Stimulated activated CD8-positive, alpha-beta memory T cell treated with anti-CD3 and anti-CD28 coated beads, Interleukin-4, amount 100 ng/mL, for 1 hour (primary cell): ENCODE data around the gene MORC1.
"Not testable (repeated sequence)": the region's sequence is repeated elsewhere in the genome, so short reads cannot be mapped to it uniquely, and the experiment has no call there.

Experiments used
- DNase-seq, 2 donors: peaks; one replicate each; pipeline ENCODE4 v3.0.0-alpha.2; 2020; ENCODE audit warnings: low read depth in 2 of 2, low spot score in 1 of 2

Gene MORC1, protein sequence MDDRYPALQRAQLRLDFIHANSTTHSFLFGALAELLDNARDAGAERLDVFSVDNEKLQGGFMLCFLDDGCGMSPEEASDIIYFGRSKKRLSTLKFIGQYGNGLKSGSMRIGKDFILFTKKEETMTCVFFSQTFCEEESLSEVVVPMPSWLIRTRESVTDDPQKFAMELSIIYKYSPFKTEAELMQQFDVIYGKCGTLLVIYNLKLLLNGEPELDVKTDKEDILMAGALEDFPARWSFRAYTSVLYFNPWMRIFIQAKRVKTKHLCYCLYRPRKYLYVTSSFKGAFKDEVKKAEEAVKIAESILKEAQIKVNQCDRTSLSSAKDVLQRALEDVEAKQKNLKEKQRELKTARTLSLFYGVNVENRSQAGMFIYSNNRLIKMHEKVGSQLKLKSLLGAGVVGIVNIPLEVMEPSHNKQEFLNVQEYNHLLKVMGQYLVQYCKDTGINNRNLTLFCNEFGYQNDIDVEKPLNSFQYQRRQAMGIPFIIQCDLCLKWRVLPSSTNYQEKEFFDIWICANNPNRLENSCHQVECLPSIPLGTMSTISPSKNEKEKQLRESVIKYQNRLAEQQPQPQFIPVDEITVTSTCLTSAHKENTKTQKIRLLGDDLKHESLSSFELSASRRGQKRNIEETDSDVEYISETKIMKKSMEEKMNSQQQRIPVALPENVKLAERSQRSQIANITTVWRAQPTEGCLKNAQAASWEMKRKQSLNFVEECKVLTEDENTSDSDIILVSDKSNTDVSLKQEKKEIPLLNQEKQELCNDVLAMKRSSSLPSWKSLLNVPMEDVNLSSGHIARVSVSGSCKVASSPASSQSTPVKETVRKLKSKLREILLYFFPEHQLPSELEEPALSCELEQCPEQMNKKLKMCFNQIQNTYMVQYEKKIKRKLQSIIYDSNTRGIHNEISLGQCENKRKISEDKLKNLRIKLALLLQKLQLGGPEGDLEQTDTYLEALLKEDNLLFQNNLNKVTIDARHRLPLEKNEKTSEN

GRCh38 chr3:109117939-109118338 is at the start of gene MORC1:
Gene MORC1 (minus strand): TSS chr3:109118134. CDS start chr3:109118059, 75 bp downstream.
- no peak for DNase-seq

- no peak for DNase-seq
Measured at GRCh38 chr3:109165905-109166304, 48.0 kb upstream of the MORC1 start.

DNA sequence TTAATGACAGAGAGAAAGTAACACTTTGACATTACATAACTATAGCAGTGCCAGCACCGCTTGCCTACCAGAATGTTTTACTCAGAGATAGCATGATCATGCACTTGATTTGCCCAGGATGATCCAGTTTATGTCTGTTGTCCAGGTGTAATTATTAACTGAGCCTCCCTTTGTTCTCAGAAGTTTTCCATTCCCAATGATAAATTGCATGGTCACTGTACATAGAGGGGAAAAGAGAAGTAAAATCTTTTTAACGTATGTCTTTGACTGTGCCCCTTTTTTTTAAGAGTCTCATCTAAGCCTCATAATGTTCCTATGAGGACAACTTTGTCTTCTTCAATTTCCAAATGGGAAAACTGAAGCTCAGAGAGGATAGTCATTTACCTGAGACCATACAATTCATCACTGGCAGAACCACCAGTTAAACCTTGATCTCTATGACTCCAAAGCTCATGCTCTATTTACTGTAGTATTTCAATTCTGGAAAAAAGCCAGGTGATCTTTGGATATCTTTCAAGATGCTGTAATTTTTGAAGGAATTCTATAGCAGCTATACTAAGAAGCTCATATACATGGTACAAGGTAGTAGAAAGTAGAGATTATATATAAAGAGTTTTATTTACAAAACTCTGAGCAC is 43.7 kb upstream of the MORC1 start:
- DNase-seq = no peak

DNA sequence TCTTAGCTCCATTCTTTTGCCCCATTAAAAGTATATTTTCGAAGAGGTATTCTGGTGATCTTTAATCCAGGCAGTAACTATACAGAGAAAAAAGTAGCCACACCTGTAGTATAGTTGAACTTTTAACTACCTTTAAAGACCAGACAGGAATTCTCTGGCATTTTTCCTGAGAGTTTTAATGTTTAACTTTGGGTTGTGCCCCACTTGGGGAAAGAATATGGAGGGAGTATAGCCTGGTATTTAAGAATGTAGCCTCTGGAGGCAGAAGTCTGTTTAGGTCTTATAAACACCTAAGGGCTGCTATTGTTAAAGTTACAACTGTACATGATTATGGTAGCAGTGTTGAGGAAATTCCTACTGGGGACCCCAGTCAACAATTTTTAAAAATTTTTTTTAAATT is 37.9 kb upstream of the MORC1 start:
- DNase-seq = no peak

DNA sequence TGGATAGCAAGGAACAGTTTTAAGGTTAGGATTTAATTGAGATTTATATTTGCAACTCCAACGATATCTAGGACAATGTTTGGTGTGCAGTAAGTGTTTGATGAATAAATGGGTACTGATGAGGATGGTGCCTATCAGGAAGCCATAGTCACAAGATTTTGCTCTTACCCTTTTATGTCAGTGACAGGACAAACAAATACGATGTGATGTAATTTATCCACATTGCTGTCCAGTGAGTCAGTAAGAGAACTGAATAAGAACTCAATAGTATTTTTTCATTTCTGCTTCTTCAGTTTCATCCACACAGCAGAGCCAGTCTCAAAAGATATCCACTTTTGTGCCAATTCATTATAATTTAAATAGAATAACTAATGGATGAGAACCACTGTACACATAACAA is 37.0 kb upstream of the MORC1 start:
- DNase-seq = no peak

GRCh38 chr3:109152320-109152719 is 34.4 kb upstream of the MORC1 start:
- no peak for DNase-seq

- no peak for DNase-seq
Measured at GRCh38 chr3:109149078-109149477, 31.1 kb upstream of the MORC1 start.

- DNase-seq = no peak
Measured at GRCh38 chr3:109143646-109144045, 25.7 kb upstream of the MORC1 start.

- no peak for DNase-seq
Measured at GRCh38 chr3:109140318-109140717, 22.4 kb upstream of the MORC1 start.

- DNase-seq = no peak
Measured at GRCh38 chr3:109137761-109138160, 19.8 kb upstream of the MORC1 start.

- DNase-seq = no peak
Measured at GRCh38 chr3:109136523-109136922, 18.6 kb upstream of the MORC1 start, which contains the start of gene C3orf85. Gene C3orf85 (plus strand): TSS chr3:109136719. CDS start chr3:109136848, 129 bp downstream.

DNA sequence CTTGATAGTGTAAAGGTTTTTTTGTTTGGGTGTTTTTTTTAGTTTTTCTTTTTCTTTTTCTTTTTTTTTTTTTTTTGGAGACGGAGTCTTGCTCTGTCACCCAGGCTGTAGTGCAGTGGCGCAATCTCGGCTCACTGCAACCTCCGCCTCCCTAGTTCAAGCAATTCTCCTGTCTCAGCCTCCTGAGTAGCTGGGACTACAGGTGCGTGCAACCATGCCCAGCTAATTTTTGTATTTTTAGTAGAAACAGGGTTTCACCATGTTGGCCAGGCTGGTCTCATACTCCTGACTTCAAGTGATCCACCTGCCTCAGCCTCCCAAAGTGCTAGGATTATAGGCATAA is 15.5 kb upstream of the MORC1 start:
- not testable (repeated sequence) for DNase-seq

- no peak for DNase-seq
Measured at GRCh38 chr3:109132801-109133473, 15.0 kb upstream of the MORC1 start.

- DNase-seq = no peak
Measured at GRCh38 chr3:109131276-109131675, 13.3 kb upstream of the MORC1 start.

DNA sequence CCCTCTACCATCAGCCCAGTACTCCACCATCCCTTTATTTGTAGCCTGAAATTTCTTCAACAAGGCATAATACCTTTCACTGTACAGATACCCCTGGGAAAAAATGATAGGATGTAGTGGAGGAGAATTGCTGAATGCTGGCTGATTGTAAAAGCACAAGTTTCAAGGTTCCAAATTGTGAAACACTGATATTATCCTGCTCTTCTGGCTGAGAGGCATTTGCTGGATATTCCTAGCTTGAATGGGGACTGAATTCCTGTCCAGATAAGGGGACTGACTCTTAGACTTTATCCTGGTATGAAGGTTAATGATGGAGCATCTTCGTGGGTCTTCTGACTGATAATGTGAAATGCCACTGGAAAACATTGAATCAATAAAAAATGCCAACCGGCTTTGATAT is 9.6 kb upstream of the MORC1 start:
- DNase-seq = no peak

- DNase-seq = no peak
Measured at GRCh38 chr3:109125902-109126301, 8.0 kb upstream of the MORC1 start.

- DNase-seq = no peak
Measured at GRCh38 chr3:109122690-109123089, 4.8 kb upstream of the MORC1 start.

DNA sequence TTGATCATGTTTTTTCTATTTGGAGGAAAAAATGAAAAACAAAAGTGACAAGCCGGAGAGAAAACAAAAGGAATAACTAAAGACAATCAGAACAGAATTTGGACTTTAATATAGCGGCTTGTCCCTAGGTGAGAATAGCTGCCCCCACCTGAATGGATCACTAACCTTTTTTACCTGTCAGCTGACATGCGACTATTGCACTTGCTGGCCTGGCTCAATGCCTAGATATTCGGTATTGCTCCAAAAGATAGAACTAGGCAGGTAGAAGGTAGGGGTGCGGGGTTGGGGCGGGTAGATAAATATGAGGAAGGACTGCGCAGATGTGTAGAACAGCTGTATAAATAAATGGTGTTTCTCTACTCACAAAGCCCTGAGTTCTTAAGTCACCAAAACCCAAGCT is 650 bp upstream of the MORC1 start:
- DNase-seq = no peak

DNA sequence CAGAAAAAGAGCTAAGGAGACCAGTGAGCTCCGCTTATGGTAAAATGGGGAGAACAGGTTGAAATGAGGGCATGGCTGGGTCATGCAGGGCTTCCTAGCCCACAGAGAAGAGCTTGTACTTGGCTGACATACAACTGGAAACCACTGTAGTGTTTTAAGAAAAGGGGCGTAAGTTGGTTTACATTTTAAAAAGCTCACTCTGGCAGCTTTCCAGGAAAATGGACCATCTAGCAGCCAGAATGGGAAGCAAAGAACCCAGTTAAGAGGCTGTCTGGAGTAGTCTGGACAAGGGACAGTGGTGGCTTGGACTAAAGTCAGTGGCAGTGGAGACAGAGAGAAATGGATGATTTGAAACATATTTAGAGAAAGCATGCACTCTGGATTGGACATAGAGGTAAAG is 1.9 kb downstream of the MORC1 start:
- DNase-seq = no peak

DNA sequence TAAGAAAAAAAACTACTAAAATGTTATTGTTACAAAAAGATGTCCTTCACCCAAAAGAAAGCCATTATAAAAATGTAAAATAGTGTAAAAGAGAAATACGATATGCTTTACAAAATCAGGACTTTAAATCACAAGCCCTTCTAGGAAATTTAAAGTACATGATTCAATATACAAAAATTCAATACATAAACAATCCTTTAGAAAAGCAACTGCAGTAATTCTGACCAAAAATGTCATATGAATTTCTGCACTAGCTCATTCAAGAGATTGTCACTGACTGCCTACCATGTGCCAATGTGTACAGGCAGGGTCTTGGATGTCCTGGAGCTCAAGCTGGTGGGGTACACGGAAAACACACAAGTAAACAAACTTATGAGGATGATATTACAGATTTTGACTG is 2.5 kb downstream of the MORC1 start:
- DNase-seq = no peak

- DNase-seq = no peak
Measured at GRCh38 chr3:109114746-109115145, 3.2 kb downstream of the MORC1 start.
